Measurements from ENCODE around the gene FYN. TPM values are rescaled to one million over a fixed set of nuclear protein-coding genes. Genes with fewer than 3 reads are reported as not detected.
A peak's percentile ranks its signal among the peaks of the same experiment; 100 is the strongest.

FYN gene
- total and polyA plus RNA-seq, 2 of the 13 experiments (the other 11 are each of a cell fraction or from before 2014, with no cell fraction given): 15.5 to 24.6 TPM

- no peak for TF ChIP-seq ZNF766 (CRISPR knock-in tag; IDR thresholded peaks at IDR 0.05; ENCODE audit: borderline replicate concordance)
- no peak for TF ChIP-seq KDM5B (CRISPR knock-in tag; IDR thresholded peaks at IDR 0.05; ENCODE audit: borderline replicate concordance)
- TF ChIP-seq RBM39 (IDR thresholded peaks at IDR 0.05; ENCODE audit: low read depth, low read length, poor library complexity, severe bottlenecking): no peak
- TF ChIP-seq FUBP1 (CRISPR knock-in tag; IDR thresholded peaks at IDR 0.05; ENCODE audit: borderline replicate concordance): no peak
- TF ChIP-seq ZNF280D (CRISPR knock-in tag; IDR thresholded peaks at IDR 0.05): no peak
- TF ChIP-seq CREB1 (IDR thresholded peaks at IDR 0.05): no peak
- TF ChIP-seq CREB1 (CRISPR knock-in tag; IDR thresholded peaks at IDR 0.05): 0 out of 2 replicates have a peak, but pooled peaks have one; percentile 5
- TF ChIP-seq ZNF687 (CRISPR knock-in tag; IDR thresholded peaks at IDR 0.05): no peak
- TF ChIP-seq TEF (CRISPR knock-in tag; IDR thresholded peaks at IDR 0.05): no peak
- 0 out of 2 replicates have a peak, but pooled peaks have one; percentile 10 for TF ChIP-seq ZNF552 (CRISPR knock-in tag; IDR thresholded peaks at IDR 0.05; ENCODE audit: borderline replicate concordance)
These were observed 768 bp upstream of the FYN start (continued) for GRCh38 chr6:111874025-111874415.

Data from HepG2 (cell line).